PFSK-1 (cell line): ENCODE results near the gene FRAT2.

Experiments
- FOXP2 ChIP-seq: optimal IDR thresholded peaks from 2 replicates; pipeline ENCODE3; 2011; ENCODE audit warnings: borderline replicate concordance, control low read depth, inconsistent platforms; ENCODE audit not compliant: insufficient read depth; ENCODE audit errors: extremely low read length, extremely low read depth
- POLR2AphosphoS5 ChIP-seq: IDR thresholded peaks from 2 replicates; pipeline ENCODE4 v1.6.1; 2012; ENCODE audit warnings: low read depth, mild to moderate bottlenecking, control low read depth, low read length, moderate library complexity
- REST ChIP-seq, 2 experiments: IDR thresholded peaks; 2 replicates each; pipeline versions ENCODE4 v1.6.1 to v1.8.0; 2011 to 2012; ENCODE audit warnings: low read depth in 2 of 2, low read length in 2 of 2, control low read depth in 1 of 2, inconsistent platforms in 1 of 2, mild to moderate bottlenecking in 1 of 2, moderate library complexity in 1 of 2; ENCODE audit not compliant: insufficient read depth in 1 of 2
- SIN3A ChIP-seq: IDR thresholded peaks from 2 replicates; pipeline ENCODE4 v1.6.1; 2012; ENCODE audit warnings: mild to moderate bottlenecking, low read length, moderate library complexity, borderline replicate concordance; ENCODE audit not compliant: insufficient read depth
- TAF1 ChIP-seq: IDR thresholded peaks from 2 replicates; pipeline ENCODE4 v1.6.1; 2012; ENCODE audit warnings: low read length, control low read depth, borderline replicate concordance; ENCODE audit not compliant: insufficient read depth

- TF ChIP-seq POLR2AphosphoS5, result no peak
- TF ChIP-seq REST (IDR thresholded peaks at IDR 0.05; ENCODE audit: insufficient read depth in 1 of 2, low read depth in 2 of 2, low read length in 2 of 2), result no peak
- TF ChIP-seq TAF1, result no peak
- TF ChIP-seq SIN3A, result no peak
- no peak for TF ChIP-seq FOXP2
Observed at GRCh38 chr10:97314671-97315070, 19.9 kb downstream of the FRAT2 start.
